T-helper 17 cell (primary cell): ENCODE data around the gene APOF. TPM values are rescaled to one million over a fixed set of nuclear protein-coding genes. Genes with fewer than 3 reads are reported as not detected.

ENCODE experiments used
- ATAC-seq: fragments of 150-1000 bp; cut with Tn5 transposase; 2 replicates; pipeline ENCODE4 v1.10.0; 2021; ENCODE audit warnings: mild to moderate bottlenecking, moderate library complexity
- DNase-seq, 3 donors: peaks; one replicate each; pipeline versions ENCODE4 v3.0.0 to v3.0.0-alpha.2; 2020 to 2021
- H3K9me3 ChIP-seq: one replicate; pipeline ENCODE4 v1.7.0; 2013; ENCODE audit warnings: low read length, mild to moderate bottlenecking; ENCODE audit not compliant: control insufficient read depth, poor library complexity, severe bottlenecking
- H3K27ac Mint-ChIP-seq: one replicate; pipeline ENCODE4 v1.8.0; 2022; ENCODE audit warnings: mild to moderate bottlenecking, moderate library complexity, mixed read lengths
- H3K27me3 Mint-ChIP-seq: one replicate; pipeline ENCODE4 v1.8.0; 2022; ENCODE audit warnings: mixed read lengths
- H3K36me3 Mint-ChIP-seq: one replicate; pipeline ENCODE4 v1.8.0; 2022; ENCODE audit warnings: low read depth, mixed read lengths
- H3K4me1 Mint-ChIP-seq: one replicate; pipeline ENCODE4 v1.8.0; 2022; ENCODE audit warnings: mild to moderate bottlenecking, mixed read lengths
- H3K4me3 Mint-ChIP-seq: one replicate; pipeline ENCODE4 v1.8.0; 2022; ENCODE audit warnings: mild to moderate bottlenecking, moderate library complexity, mixed read lengths
- total RNA-seq, 4 donors: library from RNA in 2 of 4; stranded (reverse) in 2 of 4; gene quantifications; one replicate each; pipeline ENCODE4 v1.2.3 and lab custom pipeline; 2022 to 2026

APOF gene
- total RNA-seq, 2 donors from 2014 or later, result not detected

DNA sequence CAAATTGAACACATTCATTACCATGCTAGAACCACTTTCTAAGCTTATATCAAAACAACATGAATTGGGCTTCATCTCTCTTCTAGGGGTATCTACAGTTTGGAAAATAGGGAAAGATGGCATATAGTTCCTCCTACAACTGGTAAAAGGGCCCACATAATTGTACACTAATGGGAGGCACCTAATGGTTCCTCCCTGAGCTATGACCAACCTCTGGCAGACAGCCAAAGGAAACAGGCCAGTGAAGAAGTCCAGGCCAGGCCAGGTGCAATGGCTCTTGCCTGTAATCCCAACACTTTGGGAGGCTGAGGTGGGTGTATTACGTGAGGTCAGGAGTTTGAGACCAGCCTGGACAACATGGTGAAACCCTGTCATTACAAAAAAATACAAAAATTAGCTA, 23.2 kb upstream of the APOF start:
- Mint-ChIP-seq H3K27me3 (peaks cover 3% of the 10 kb centered on the region), H3K36me3 (no peaks in the 10 kb centered on the region), H3K27ac (peak overlapping the region; percentile 9), H3K4me1 (no peaks in the 10 kb centered on the region), H3K4me3 (no peak overlapping the region)
- no peak for ATAC-seq
- DNase-seq, result no peak
- H3K9me3 ChIP-seq, result no peaks in the 10 kb centered on the region

GRCh38 chr12:56382611-56383010, 20.0 kb upstream of the APOF start:
- Mint-ChIP-seq H3K27me3 (peaks cover 5% of the 10 kb centered on the region), H3K27ac (no peak overlapping the region), H3K4me1 (no peaks in the 10 kb centered on the region), H3K4me3 (no peak overlapping the region), H3K36me3 (no peaks in the 10 kb centered on the region)
- no peaks in the 10 kb centered on the region for H3K9me3 ChIP-seq
- ATAC-seq (no peak), DNase-seq (no peak)

GRCh38 chr12:56377989-56378316, 15.3 kb upstream of the APOF start:
- H3K4me1 Mint-ChIP-seq, result no peaks in the 10 kb centered on the region

GRCh38 chr12:56377310-56377988, 14.8 kb upstream of the APOF start:
- Mint-ChIP-seq H3K4me3 (no peak overlapping the region), H3K27ac (no peak overlapping the region), H3K36me3 (peaks cover 2% of the 10 kb centered on the region), H3K27me3 (peaks cover 5% of the 10 kb centered on the region), H3K4me1 (no peaks in the 10 kb centered on the region)
- no peak for DNase-seq
- ATAC-seq, result no peak
- H3K9me3 ChIP-seq, result no peaks in the 10 kb centered on the region

More at GRCh38 chr12:56377989-56378316, 15.3 kb upstream of the APOF start:
- ATAC-seq (no peak), DNase-seq (no peak)
- Mint-ChIP-seq H3K4me3 (no peak overlapping the region), H3K36me3 (no peaks in the 10 kb centered on the region), H3K27me3 (peaks cover 5% of the 10 kb centered on the region), H3K27ac (no peak overlapping the region)
- no peaks in the 10 kb centered on the region for H3K9me3 ChIP-seq

GRCh38 chr12:56375598-56376434, 13.2 kb upstream of the APOF start:
- no peak for DNase-seq

GRCh38 chr12:56374726-56375597, 12.3 kb upstream of the APOF start:
- Mint-ChIP-seq H3K4me1 (no peaks in the 10 kb centered on the region), H3K27ac (no peak overlapping the region), H3K4me3 (peak overlapping the region; percentile 7), H3K36me3 (peaks cover 2% of the 10 kb centered on the region), H3K27me3 (no peaks in the 10 kb centered on the region)
- DNase-seq, result no peak
- ATAC-seq, result no peak
- H3K9me3 ChIP-seq, result no peaks in the 10 kb centered on the region

More at GRCh38 chr12:56375598-56376434, 13.2 kb upstream of the APOF start:
- peak; percentile 58 for ATAC-seq
- H3K36me3 Mint-ChIP-seq, result peaks cover 2% of the 10 kb centered on the region
- no peaks in the 10 kb centered on the region for H3K9me3 ChIP-seq
- no peak overlapping the region for H3K27ac Mint-ChIP-seq
- no peak overlapping the region for H3K4me3 Mint-ChIP-seq
- no peaks in the 10 kb centered on the region for H3K4me1 Mint-ChIP-seq
- H3K27me3 Mint-ChIP-seq, result peaks cover 2% of the 10 kb centered on the region

- no peak for DNase-seq
- Mint-ChIP-seq H3K36me3 (peaks cover 2% of the 10 kb centered on the region), H3K27ac (no peak overlapping the region), H3K4me3 (no peak overlapping the region), H3K4me1 (no peaks in the 10 kb centered on the region), H3K27me3 (no peaks in the 10 kb centered on the region)
- ATAC-seq, result no peak
- no peaks in the 10 kb centered on the region for H3K9me3 ChIP-seq
Measured at GRCh38 chr12:56373515-56373914, 10.9 kb upstream of the APOF start.

GRCh38 chr12:56366948-56367347, 4.3 kb upstream of the APOF start:
- Mint-ChIP-seq H3K36me3 (no peaks in the 10 kb centered on the region), H3K27ac (no peak overlapping the region), H3K27me3 (no peaks in the 10 kb centered on the region), H3K4me1 (no peaks in the 10 kb centered on the region), H3K4me3 (no peak overlapping the region)
- no peak for ATAC-seq
- H3K9me3 ChIP-seq, result no peaks in the 10 kb centered on the region
- no peak for DNase-seq

GRCh38 chr12:56361487-56362129, 1.0 kb downstream of the APOF start:
- peak overlapping the region; percentile 95 for H3K27ac Mint-ChIP-seq
- H3K4me3 Mint-ChIP-seq, result peak overlapping the region; percentile 93
- ATAC-seq (no peak), DNase-seq (no peak)
- H3K27me3 Mint-ChIP-seq, result no peaks in the 10 kb centered on the region
- peaks cover 17% of the 10 kb centered on the region for H3K4me1 Mint-ChIP-seq
- no peaks in the 10 kb centered on the region for H3K36me3 Mint-ChIP-seq
- no peaks in the 10 kb centered on the region for H3K9me3 ChIP-seq

- Mint-ChIP-seq H3K27ac (peak within 1 kb of the TSS; percentile 95), H3K4me1 (peaks cover 20% of the 10 kb centered on the region), H3K27me3 (no peaks in the 10 kb centered on the region), H3K4me3 (peak within 1 kb of the TSS; percentile 93), H3K36me3 (peaks cover 4% of the 10 kb centered on the region)
- H3K9me3 ChIP-seq, result no peaks in the 10 kb centered on the region
- peak; percentile 95 for ATAC-seq
- peak; percentile 96 to 99 (median 98) for DNase-seq
Measured at GRCh38 chr12:56359851-56360767, 2.5 kb downstream of the APOF start, which contains the start of gene STAT2. TSS of gene STAT2 (minus strand) at chr12:56360107. CDS start at chr12:56356571, 3,536 bp downstream.

DNA sequence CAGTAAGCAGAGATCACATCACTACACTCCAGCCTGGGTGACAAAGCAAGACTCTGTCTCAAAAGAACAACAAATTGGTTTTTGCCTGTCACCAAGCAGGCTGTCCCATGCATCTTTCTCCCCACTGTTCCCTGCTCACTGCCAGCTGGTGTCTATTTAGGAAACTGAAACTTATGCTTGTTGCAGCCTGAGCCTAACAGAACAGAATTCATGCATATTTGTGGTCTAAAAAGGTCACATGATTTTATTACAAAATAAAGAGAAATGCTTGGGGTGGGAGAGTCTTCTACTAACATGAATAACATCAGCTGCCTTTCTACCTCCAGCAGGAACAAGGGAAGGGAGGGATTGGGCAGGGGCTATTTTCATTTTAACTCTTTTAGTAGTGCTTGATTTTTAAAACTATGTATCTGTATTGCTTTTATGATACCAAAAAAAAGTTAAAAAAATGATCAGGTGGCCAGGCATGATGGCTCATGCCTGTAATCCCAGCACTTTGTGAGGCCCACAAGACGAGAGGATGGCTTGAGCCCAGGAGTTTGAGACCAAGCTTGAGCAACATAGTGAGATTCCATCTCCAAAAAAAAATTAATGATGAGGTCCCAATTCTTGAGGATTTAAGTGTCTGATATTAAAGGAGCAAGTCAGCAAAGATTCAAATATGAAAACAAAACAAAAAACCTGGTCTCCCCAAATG, 3.7 kb downstream of the APOF start:
- H3K36me3 Mint-ChIP-seq, result peaks cover 4% of the 10 kb centered on the region
- peak overlapping the region; percentile 93 for H3K4me3 Mint-ChIP-seq
- H3K9me3 ChIP-seq, result no peaks in the 10 kb centered on the region
- H3K27me3 Mint-ChIP-seq, result no peaks in the 10 kb centered on the region
- ATAC-seq (no peak), DNase-seq (no peak)
- peaks cover 20% of the 10 kb centered on the region for H3K4me1 Mint-ChIP-seq
- H3K27ac Mint-ChIP-seq, result peak overlapping the region; percentile 95
